Activated naive CD8-positive, alpha-beta T cell treated with anti-CD3 and anti-CD28 coated beads for 36 hours (primary cell): ENCODE results near the gene PHIP. TPM values are rescaled to one million over a fixed set of nuclear protein-coding genes. Genes with fewer than 3 reads are reported as not detected.

Experiments used
- DNase-seq: peaks from one replicate; pipeline ENCODE4 v3.0.0; 2021
- H3K27ac Mint-ChIP-seq: one replicate; pipeline ENCODE4 v1.8.0; 2022; ENCODE audit warnings: mild to moderate bottlenecking, moderate library complexity, mixed read lengths
- H3K27me3 Mint-ChIP-seq: one replicate; pipeline ENCODE4 v1.8.0; 2022; ENCODE audit warnings: mild to moderate bottlenecking, mixed read lengths
- H3K36me3 Mint-ChIP-seq: one replicate; pipeline ENCODE4 v1.8.0; 2021; ENCODE audit warnings: mild to moderate bottlenecking, mixed read lengths
- H3K4me1 Mint-ChIP-seq: one replicate; pipeline ENCODE4 v1.8.0; 2021; ENCODE audit warnings: mixed read lengths
- H3K4me3 Mint-ChIP-seq: one replicate; pipeline ENCODE4 v1.8.0; 2022; ENCODE audit warnings: mild to moderate bottlenecking, moderate library complexity, mixed read lengths
- H3K9me3 Mint-ChIP-seq: one replicate; pipeline ENCODE4 v1.8.0; 2022; ENCODE audit warnings: mixed read lengths
- total RNA-seq, 2 experiments: library from RNA; stranded (reverse); gene quantifications; one replicate each; pipeline ENCODE4 v1.2.3, GENCODE V29; 2021

The PHIP gene
- total RNA-seq, 2 experiments from 2014 or later, result 20.9 to 21.6 TPM

GRCh38 chr6:79077715-79078074 lies 359 bp downstream of the PHIP start:
- peak; percentile 50 for DNase-seq
- H3K4me1 Mint-ChIP-seq, result peaks cover 33% of the 10 kb centered on the region
- H3K36me3 Mint-ChIP-seq, result peaks cover 24% of the 10 kb centered on the region
- peak overlapping the region; percentile 96 for H3K27ac Mint-ChIP-seq
- peaks cover 17% of the 10 kb centered on the region for H3K27me3 Mint-ChIP-seq
- no peaks in the 10 kb centered on the region for H3K9me3 Mint-ChIP-seq
- peak overlapping the region; percentile 90 for H3K4me3 Mint-ChIP-seq

GRCh38 chr6:79076782-79077641 lies 1.0 kb downstream of the PHIP start:
- H3K4me1 Mint-ChIP-seq, result peaks cover 38% of the 10 kb centered on the region
- H3K36me3 Mint-ChIP-seq, result peaks cover 27% of the 10 kb centered on the region
- peak overlapping the region; percentile 91 for H3K4me3 Mint-ChIP-seq
- no peaks in the 10 kb centered on the region for H3K9me3 Mint-ChIP-seq
- H3K27me3 Mint-ChIP-seq, result peaks cover 12% of the 10 kb centered on the region
- DNase-seq, result peak; percentile 92
- H3K27ac Mint-ChIP-seq, result peak overlapping the region; percentile 86

- Mint-ChIP-seq H3K27ac (peak overlapping the region; percentile 86), H3K36me3 (peaks cover 28% of the 10 kb centered on the region), H3K9me3 (no peaks in the 10 kb centered on the region), H3K4me1 (peaks cover 44% of the 10 kb centered on the region), H3K27me3 (peaks cover 6% of the 10 kb centered on the region), H3K4me3 (peak overlapping the region; percentile 91)
- no peak for DNase-seq
Measured at GRCh38 chr6:79076160-79076559, 1.9 kb downstream of the PHIP start.

- peaks cover 51% of the 10 kb centered on the region for H3K4me1 Mint-ChIP-seq
- no peak overlapping the region for H3K4me3 Mint-ChIP-seq
- no peaks in the 10 kb centered on the region for H3K27me3 Mint-ChIP-seq
- H3K36me3 Mint-ChIP-seq, result peaks cover 34% of the 10 kb centered on the region
- H3K9me3 Mint-ChIP-seq, result no peaks in the 10 kb centered on the region
- H3K27ac Mint-ChIP-seq, result no peak overlapping the region
- no peak for DNase-seq
Measured at GRCh38 chr6:79073888-79074287, 4.2 kb downstream of the PHIP start.

- Mint-ChIP-seq H3K36me3 (peaks cover 35% of the 10 kb centered on the region), H3K4me1 (peaks cover 54% of the 10 kb centered on the region), H3K27me3 (no peaks in the 10 kb centered on the region), H3K27ac (no peak overlapping the region), H3K9me3 (no peaks in the 10 kb centered on the region), H3K4me3 (no peak overlapping the region)
- no peak for DNase-seq
Measured at GRCh38 chr6:79072640-79073181, 5.3 kb downstream of the PHIP start.

- Mint-ChIP-seq H3K9me3 (no peaks in the 10 kb centered on the region), H3K27me3 (no peaks in the 10 kb centered on the region), H3K36me3 (peaks cover 36% of the 10 kb centered on the region), H3K4me3 (no peak overlapping the region), H3K27ac (no peak overlapping the region), H3K4me1 (peaks cover 58% of the 10 kb centered on the region)
- no peak for DNase-seq
Measured at GRCh38 chr6:79071547-79071946, 6.5 kb downstream of the PHIP start.

GRCh38 chr6:79070206-79070825 lies 7.7 kb downstream of the PHIP start:
- no peak overlapping the region for H3K27ac Mint-ChIP-seq
- H3K27me3 Mint-ChIP-seq, result no peaks in the 10 kb centered on the region
- no peak for DNase-seq
- peaks cover 50% of the 10 kb centered on the region for H3K4me1 Mint-ChIP-seq
- H3K9me3 Mint-ChIP-seq, result no peaks in the 10 kb centered on the region
- peaks cover 29% of the 10 kb centered on the region for H3K36me3 Mint-ChIP-seq
- H3K4me3 Mint-ChIP-seq, result no peak overlapping the region

- no peak for DNase-seq
- Mint-ChIP-seq H3K4me1 (peaks cover 25% of the 10 kb centered on the region), H3K4me3 (no peak overlapping the region), H3K36me3 (peaks cover 12% of the 10 kb centered on the region), H3K27ac (no peak overlapping the region), H3K9me3 (no peaks in the 10 kb centered on the region), H3K27me3 (no peaks in the 10 kb centered on the region)
Measured at GRCh38 chr6:79066828-79067227, 11.2 kb downstream of the PHIP start.

GRCh38 chr6:79066330-79066729 lies 11.7 kb downstream of the PHIP start:
- Mint-ChIP-seq H3K27me3 (no peaks in the 10 kb centered on the region), H3K27ac (no peak overlapping the region), H3K9me3 (no peaks in the 10 kb centered on the region), H3K4me1 (peaks cover 22% of the 10 kb centered on the region), H3K4me3 (no peak overlapping the region), H3K36me3 (peaks cover 12% of the 10 kb centered on the region)
- no peak for DNase-seq

GRCh38 chr6:79065232-79065631 lies 12.8 kb downstream of the PHIP start:
- Mint-ChIP-seq H3K36me3 (peaks cover 6% of the 10 kb centered on the region), H3K27me3 (no peaks in the 10 kb centered on the region), H3K4me3 (no peak overlapping the region), H3K4me1 (peaks cover 13% of the 10 kb centered on the region), H3K27ac (no peak overlapping the region), H3K9me3 (no peaks in the 10 kb centered on the region)
- no peak for DNase-seq

- no peak overlapping the region for H3K27ac Mint-ChIP-seq
- no peak overlapping the region for H3K4me3 Mint-ChIP-seq
- peaks cover 5% of the 10 kb centered on the region for H3K36me3 Mint-ChIP-seq
Measured at GRCh38 chr6:79064635-79065034, 13.4 kb downstream of the PHIP start.

GRCh38 chr6:79062708-79063107 lies 15.3 kb downstream of the PHIP start:
- H3K4me3 Mint-ChIP-seq, result no peak overlapping the region
- peaks cover 5% of the 10 kb centered on the region for H3K36me3 Mint-ChIP-seq
- H3K9me3 Mint-ChIP-seq, result no peaks in the 10 kb centered on the region
- no peak for DNase-seq
- H3K27ac Mint-ChIP-seq, result no peak overlapping the region
- H3K4me1 Mint-ChIP-seq, result peaks cover 5% of the 10 kb centered on the region
- no peaks in the 10 kb centered on the region for H3K27me3 Mint-ChIP-seq

More at GRCh38 chr6:79064635-79065034, 13.4 kb downstream of the PHIP start:
- Mint-ChIP-seq H3K9me3 (no peaks in the 10 kb centered on the region), H3K4me1 (peaks cover 11% of the 10 kb centered on the region), H3K27me3 (no peaks in the 10 kb centered on the region)
- DNase-seq, result no peak

- H3K4me3 Mint-ChIP-seq, result no peak overlapping the region
- H3K4me1 Mint-ChIP-seq, result peaks cover 10% of the 10 kb centered on the region
- H3K9me3 Mint-ChIP-seq, result peaks cover 2% of the 10 kb centered on the region
- H3K27me3 Mint-ChIP-seq, result no peaks in the 10 kb centered on the region
- peaks cover 24% of the 10 kb centered on the region for H3K36me3 Mint-ChIP-seq
- no peak for DNase-seq
- no peak overlapping the region for H3K27ac Mint-ChIP-seq
Measured at GRCh38 chr6:79057746-79058145, 20.3 kb downstream of the PHIP start.

GRCh38 chr6:79056226-79056625 lies 21.8 kb downstream of the PHIP start:
- Mint-ChIP-seq H3K4me1 (peaks cover 13% of the 10 kb centered on the region), H3K36me3 (peaks cover 35% of the 10 kb centered on the region)

GRCh38 chr6:79048611-79049010 lies 29.4 kb downstream of the PHIP start:
- H3K36me3 Mint-ChIP-seq, result peaks cover 41% of the 10 kb centered on the region
- H3K27me3 Mint-ChIP-seq, result no peaks in the 10 kb centered on the region
- no peak for DNase-seq
- H3K9me3 Mint-ChIP-seq, result peaks cover 4% of the 10 kb centered on the region
- peaks cover 21% of the 10 kb centered on the region for H3K4me1 Mint-ChIP-seq
- H3K27ac Mint-ChIP-seq, result no peak overlapping the region
- H3K4me3 Mint-ChIP-seq, result no peak overlapping the region

More at GRCh38 chr6:79056226-79056625, 21.8 kb downstream of the PHIP start:
- Mint-ChIP-seq H3K4me3 (no peak overlapping the region), H3K27ac (no peak overlapping the region), H3K9me3 (peaks cover 4% of the 10 kb centered on the region), H3K27me3 (no peaks in the 10 kb centered on the region)
- no peak for DNase-seq
